ENCODE data around the gene URB1.
"Not testable (repeated sequence)": the region's sequence is repeated elsewhere in the genome, so short reads cannot be mapped to it uniquely, and the experiment has no call there.

Gene URB1

GRCh38 chr21:32317726-32318125 lies 75.1 kb downstream of the URB1 start:
- FAIRE-seq = no peak

- no peak for FAIRE-seq
These were observed 76.2 kb downstream of the URB1 start for GRCh38 chr21:32316361-32317215.

- no peak for FAIRE-seq
These were observed 77.1 kb downstream of the URB1 start for GRCh38 chr21:32315511-32316281.

- FAIRE-seq = no peak
These were observed 78.0 kb downstream of the URB1 start for GRCh38 chr21:32314806-32315205.

GRCh38 chr21:32312976-32313375 lies 79.8 kb downstream of the URB1 start:
- no peak for FAIRE-seq

- FAIRE-seq = no peak
These were observed 80.5 kb downstream of the URB1 start for GRCh38 chr21:32312326-32312725.

- FAIRE-seq = no peak
These were observed 81.2 kb downstream of the URB1 start for GRCh38 chr21:32311621-32312020.

- not testable (repeated sequence) for FAIRE-seq
These were observed 81.8 kb downstream of the URB1 start for GRCh38 chr21:32310976-32311375.

GRCh38 chr21:32309906-32310460 lies 82.8 kb downstream of the URB1 start:
- FAIRE-seq = no peak

GRCh38 chr21:32308696-32309095 lies 84.1 kb downstream of the URB1 start:
- FAIRE-seq = no peak

GRCh38 chr21:32307706-32308105 lies 85.1 kb downstream of the URB1 start:
- no peak for FAIRE-seq

- no peak for FAIRE-seq
These were observed 86.6 kb downstream of the URB1 start for GRCh38 chr21:32306021-32306780.

- FAIRE-seq = no peak
These were observed 87.8 kb downstream of the URB1 start for GRCh38 chr21:32304998-32305397.

- FAIRE-seq = no peak
These were observed 89.4 kb downstream of the URB1 start for GRCh38 chr21:32303385-32303784.

GRCh38 chr21:32302560-32302959 lies 90.3 kb downstream of the URB1 start:
- FAIRE-seq = no peak

- no peak for FAIRE-seq
These were observed 91.2 kb downstream of the URB1 start for GRCh38 chr21:32301596-32301995.

- FAIRE-seq = no peak
These were observed 92.6 kb downstream of the URB1 start for GRCh38 chr21:32300117-32300681.

- FAIRE-seq = no peak
These were observed 93.1 kb downstream of the URB1 start for GRCh38 chr21:32299695-32300094.

GRCh38 chr21:32298658-32299081 lies 94.1 kb downstream of the URB1 start, which contains the start of gene MRAP:
MRAP (plus strand) TSS chr21:32298855; CDS start chr21:32298972, 117 bp downstream.
- FAIRE-seq = no peak

GRCh38 chr21:32298148-32298559 lies 94.7 kb downstream of the URB1 start:
- FAIRE-seq = no peak

- FAIRE-seq = no peak
These were observed 95.4 kb downstream of the URB1 start for GRCh38 chr21:32297449-32297848.

GRCh38 chr21:32285476-32285875 lies 107.3 kb downstream of the URB1 start:
- FAIRE-seq = no peak

Measured in endometrium (tissue), 2 donors.